Neural crest cell (in vitro differentiated cells): ENCODE results near the gene PILRA. TPM values are rescaled to one million over a fixed set of nuclear protein-coding genes. Genes with fewer than 3 reads are reported as not detected.

Experiments used
- DNase-seq: peaks from one replicate; pipeline ENCODE4 v3.0.0; 2021; ENCODE audit warnings: low read depth, mixed read lengths, low spot score
- H3K27ac Mint-ChIP-seq: one replicate; pipeline ENCODE4 v1.8.0; 2021; ENCODE audit warnings: mild to moderate bottlenecking, mixed read lengths; ENCODE audit not compliant: unreplicated experiment
- H3K27me3 Mint-ChIP-seq: 2 replicates; pipeline ENCODE4 v1.8.0; 2021; ENCODE audit warnings: low read depth, mild to moderate bottlenecking, mixed read lengths
- H3K36me3 Mint-ChIP-seq: 2 replicates; pipeline ENCODE4 v1.8.0; 2021; ENCODE audit warnings: low read depth, mild to moderate bottlenecking, mixed read lengths
- H3K4me1 Mint-ChIP-seq: 2 replicates; pipeline ENCODE4 v1.8.0; 2021; ENCODE audit warnings: mixed read lengths
- H3K4me3 Mint-ChIP-seq: one replicate; pipeline ENCODE4 v1.8.0; 2021; ENCODE audit warnings: mild to moderate bottlenecking, mixed read lengths
- H3K9me3 Mint-ChIP-seq: 2 replicates; pipeline ENCODE4 v1.8.0; 2021; ENCODE audit warnings: mixed read lengths
- CTCF ChIP-seq: fragments of 200-600 bp; sonication (generic); conservative IDR thresholded peaks from 2 replicates; pipeline ENCODE4 v1.5.0; 2021; ENCODE audit warnings: antibody characterized with exemption, mild to moderate bottlenecking
- total RNA-seq: library from RNA; stranded (reverse); gene quantifications from 2 replicates; pipeline ENCODE4 v1.2.1, GENCODE V29; 2021

Gene PILRA
- total RNA-seq, 1 donor from 2014 or later: 2.6 TPM

GRCh38 chr7:100433592-100434296 is 60.5 kb downstream of the PILRA start:
- peaks cover 20% of the 10 kb centered on the region for H3K27me3 Mint-ChIP-seq
- H3K9me3 Mint-ChIP-seq: no peaks in the 10 kb centered on the region
- H3K27ac Mint-ChIP-seq: no peak overlapping the region
- no peak for DNase-seq
- peaks cover 27% of the 10 kb centered on the region for H3K36me3 Mint-ChIP-seq
- no peak for TF ChIP-seq CTCF
- H3K4me3 Mint-ChIP-seq: peak overlapping the region; percentile 94
- H3K4me1 Mint-ChIP-seq: peaks cover 52% of the 10 kb centered on the region

GRCh38 chr7:100434297-100435144 is 61.2 kb downstream of the PILRA start:
- no peak for DNase-seq

GRCh38 chr7:100435401-100436304 is 62.4 kb downstream of the PILRA start:
- Mint-ChIP-seq H3K4me3 (peak overlapping the region; percentile 99), H3K36me3 (peaks cover 22% of the 10 kb centered on the region), H3K4me1 (peaks cover 39% of the 10 kb centered on the region), H3K27me3 (peaks cover 10% of the 10 kb centered on the region), H3K9me3 (no peaks in the 10 kb centered on the region), H3K27ac (no peak overlapping the region)
- no peak for DNase-seq
- no peak for TF ChIP-seq CTCF

More at GRCh38 chr7:100434297-100435144, 61.2 kb downstream of the PILRA start:
- no peak for TF ChIP-seq CTCF
- H3K36me3 Mint-ChIP-seq: peaks cover 23% of the 10 kb centered on the region
- peak overlapping the region; percentile 94 for H3K4me3 Mint-ChIP-seq
- H3K27ac Mint-ChIP-seq: no peak overlapping the region
- H3K27me3 Mint-ChIP-seq: peaks cover 12% of the 10 kb centered on the region
- H3K4me1 Mint-ChIP-seq: peaks cover 44% of the 10 kb centered on the region
- no peaks in the 10 kb centered on the region for H3K9me3 Mint-ChIP-seq

GRCh38 chr7:100437150-100438100 is 64.1 kb downstream of the PILRA start:
- DNase-seq: no peak
- peak overlapping the region; percentile 59 for H3K4me3 Mint-ChIP-seq
- H3K27me3 Mint-ChIP-seq: peaks cover 8% of the 10 kb centered on the region
- H3K36me3 Mint-ChIP-seq: peaks cover 17% of the 10 kb centered on the region
- H3K27ac Mint-ChIP-seq: no peak overlapping the region
- peaks cover 25% of the 10 kb centered on the region for H3K4me1 Mint-ChIP-seq
- no peaks in the 10 kb centered on the region for H3K9me3 Mint-ChIP-seq
- no peak for TF ChIP-seq CTCF
